HG03097 (cell line): ENCODE measurements around the gene DSTN.

Source experiments
- ATAC-seq: cut with Tn5 transposase; IDR thresholded peaks from one replicate; pipeline ENCODE4 v1.9.1; 2021; ENCODE audit not compliant: unreplicated experiment, low FRiP score

DSTN gene

GRCh38 chr20:17634661-17635331 is 64.9 kb downstream of the DSTN start:
- no peak for ATAC-seq

DNA sequence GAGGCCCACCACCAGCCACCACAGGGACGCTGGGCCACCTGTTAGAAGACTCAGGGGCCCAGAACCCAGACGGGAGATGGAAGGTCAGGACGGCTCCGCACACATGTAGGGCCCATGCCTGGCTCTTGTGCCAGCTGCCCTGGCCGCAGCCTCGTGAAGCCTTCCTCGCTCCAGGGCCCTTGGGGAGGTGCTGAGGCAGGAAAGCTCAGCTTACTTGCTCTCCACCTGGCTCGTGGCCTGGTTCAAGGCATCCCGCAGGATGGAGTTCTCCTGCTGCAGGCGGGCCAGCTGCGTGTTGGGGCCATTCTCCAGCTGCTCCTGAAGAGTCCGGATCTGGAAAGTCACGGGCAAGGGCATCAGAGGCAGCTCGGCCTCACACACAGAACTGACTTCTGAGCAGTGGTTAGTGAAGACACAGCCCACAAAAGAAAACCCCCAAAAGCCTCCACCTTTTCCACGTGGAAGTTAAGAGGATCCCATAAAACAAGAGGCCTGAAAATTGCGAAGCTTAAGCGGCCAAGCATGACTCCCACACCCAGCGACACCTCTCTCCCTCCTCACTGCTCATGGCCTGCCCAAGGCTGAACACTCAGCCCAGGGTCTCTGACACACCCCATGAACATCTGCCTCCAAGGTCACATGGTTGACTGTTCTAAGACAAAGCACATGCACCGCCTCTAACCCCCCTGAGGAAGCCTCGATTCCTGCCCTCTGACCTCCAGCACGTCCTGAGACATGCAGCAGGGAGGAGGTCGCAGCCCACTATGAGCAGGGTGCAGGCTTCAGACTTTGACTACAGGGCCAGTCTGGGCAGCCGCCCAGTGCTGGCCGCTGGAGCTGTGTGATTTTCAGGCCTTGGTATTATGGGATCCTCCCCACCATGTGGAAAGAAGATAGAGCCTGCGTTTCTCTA is 65.7 kb downstream of the DSTN start:
- no peak for ATAC-seq

DNA sequence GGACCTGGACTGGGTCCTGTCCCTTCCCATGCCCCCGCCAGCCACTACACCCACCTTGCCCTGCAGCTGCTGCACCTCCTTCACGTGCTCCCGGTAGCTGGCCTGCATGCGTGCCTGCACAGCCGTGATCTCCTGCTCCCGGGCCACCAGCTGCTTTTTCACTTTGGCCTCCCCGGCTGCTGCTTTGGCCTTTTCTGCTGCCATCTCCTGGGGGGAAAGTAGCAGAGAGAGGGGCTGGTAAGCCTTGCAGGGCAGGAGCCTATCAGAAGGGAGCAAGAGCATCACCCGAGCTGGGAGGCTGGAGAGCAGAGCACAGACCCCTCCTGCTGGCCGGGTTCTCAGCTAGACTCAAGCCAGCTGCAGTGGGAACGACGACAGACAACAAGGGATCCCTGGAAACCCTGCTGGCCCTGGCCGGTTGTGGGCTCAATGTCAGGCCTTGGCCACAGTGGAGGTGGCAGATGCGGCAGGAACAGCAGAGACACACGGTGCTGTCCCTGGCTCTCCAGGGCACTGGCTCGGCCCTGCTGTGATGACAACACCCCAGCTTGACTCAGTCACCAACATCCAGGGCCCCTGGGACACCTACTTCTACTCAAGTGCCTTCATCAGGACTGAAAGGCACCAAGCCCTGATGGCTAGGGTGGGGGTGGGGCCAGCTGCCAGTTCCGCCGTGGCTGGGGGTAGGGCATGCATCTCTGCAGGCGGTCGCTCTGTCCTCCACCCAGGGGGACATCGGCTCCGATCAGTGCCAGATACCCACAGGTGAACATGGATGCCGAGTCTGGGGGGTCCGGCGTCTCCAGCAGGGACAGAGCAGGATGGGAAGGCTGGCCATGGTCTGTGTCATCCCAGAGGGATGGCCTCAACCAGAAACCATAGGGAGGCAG is 66.9 kb downstream of the DSTN start:
- ATAC-seq, result no peak

DNA sequence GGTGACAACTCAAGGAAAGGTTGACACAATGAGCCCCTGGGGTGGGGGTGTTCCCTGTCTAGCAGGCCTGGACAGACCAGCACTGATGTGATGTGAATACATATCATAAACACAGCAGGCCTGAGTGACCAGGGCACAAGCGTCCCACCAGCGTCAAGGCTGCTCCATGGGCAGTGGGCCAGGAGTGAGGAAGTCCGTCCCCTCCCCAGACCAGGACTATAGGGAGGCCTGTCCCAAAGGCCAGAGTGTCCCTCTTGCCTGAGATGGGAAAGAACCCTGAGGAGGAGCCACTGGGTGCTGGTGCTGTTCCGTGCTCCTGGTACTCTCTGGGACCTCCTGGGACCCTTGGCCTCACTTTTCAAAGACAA is 67.5 kb downstream of the DSTN start:
- no peak for ATAC-seq

DNA sequence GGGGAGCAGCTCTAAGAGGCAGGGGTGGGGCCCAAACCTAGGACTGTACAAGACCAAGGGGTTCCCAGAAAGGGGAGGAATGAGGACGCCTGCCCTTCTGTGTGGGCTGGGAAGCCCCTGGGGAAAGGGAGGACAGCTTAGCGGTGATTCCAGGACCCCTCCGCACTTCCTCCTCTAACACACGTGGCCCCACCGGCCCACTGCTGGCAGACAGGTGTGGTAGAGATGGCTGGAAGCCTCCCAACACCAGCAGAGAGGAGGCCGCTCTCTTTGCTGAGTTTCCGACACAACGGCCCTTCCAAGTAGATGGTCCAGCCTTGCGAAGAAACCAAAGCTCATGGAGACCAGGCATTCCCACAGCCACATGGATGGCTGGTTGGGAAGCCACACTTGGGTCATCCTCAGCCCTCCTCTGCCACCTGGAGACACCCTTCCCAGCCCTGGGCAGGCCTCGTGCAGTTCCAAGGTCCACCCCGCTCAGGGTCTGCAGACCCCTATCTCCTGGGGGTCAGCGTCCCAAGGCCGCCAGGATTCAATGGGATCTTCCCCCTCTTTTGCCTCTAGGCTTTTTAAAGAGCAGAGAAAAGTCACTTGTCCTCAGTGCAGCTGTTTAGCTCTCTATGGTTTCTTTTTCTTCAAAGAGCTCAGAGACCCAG is 68.2 kb downstream of the DSTN start:
- ATAC-seq, result no peak

- ATAC-seq, result no peak
These were observed 69.0 kb downstream of the DSTN start for GRCh38 chr20:17638835-17639407.

GRCh38 chr20:17640146-17640874 is 70.4 kb downstream of the DSTN start:
- ATAC-seq, result no peak

DNA sequence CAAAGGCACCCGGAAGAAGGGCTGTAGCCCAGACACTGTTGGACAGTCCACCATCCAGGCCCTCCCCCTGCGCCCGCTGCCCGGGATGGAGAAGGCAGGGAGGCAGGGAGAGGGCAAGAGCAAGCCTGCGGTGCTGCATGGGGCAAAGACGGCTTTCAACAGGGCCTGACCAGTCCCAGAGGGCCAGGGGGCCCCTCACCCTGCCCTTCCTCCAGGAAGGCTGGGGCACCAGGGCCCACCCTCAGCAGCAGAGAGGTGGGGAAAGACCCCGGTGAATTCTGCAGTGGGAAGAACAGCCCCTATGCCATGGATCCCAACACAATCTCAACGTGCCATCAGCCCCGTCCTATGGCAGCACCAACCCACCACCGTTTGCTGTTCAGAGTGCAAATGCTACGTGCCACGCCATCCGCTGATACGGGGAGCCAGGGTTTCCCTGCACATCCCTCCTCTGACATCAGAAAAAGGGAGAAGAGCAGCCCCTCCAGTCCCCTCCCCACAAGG is 71.1 kb downstream of the DSTN start:
- ATAC-seq, result no peak

- ATAC-seq, result no peak
These were observed 71.7 kb downstream of the DSTN start for GRCh38 chr20:17641520-17641964.

DNA sequence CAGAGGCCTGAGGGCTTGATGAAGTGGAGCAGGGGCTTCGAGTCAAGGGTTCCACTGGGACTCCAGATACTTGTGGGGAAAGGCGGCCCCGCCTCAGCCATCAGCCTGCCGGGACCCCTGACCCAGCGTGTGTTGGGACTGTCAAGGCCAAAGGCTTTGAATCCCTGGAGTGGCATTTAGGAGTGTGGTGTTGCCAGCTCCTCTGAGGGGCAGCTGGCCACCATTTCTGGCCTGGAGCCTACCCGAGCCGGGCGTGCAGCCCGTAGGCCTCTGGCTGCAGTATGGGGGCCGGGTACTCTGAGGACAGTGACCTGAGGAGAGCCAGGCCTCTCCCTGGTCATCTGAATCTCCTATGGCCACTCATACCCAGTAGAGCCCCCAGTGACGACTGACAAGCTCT is 72.1 kb downstream of the DSTN start:
- ATAC-seq, result no peak

- ATAC-seq, result no peak
These were observed 72.8 kb downstream of the DSTN start for GRCh38 chr20:17642404-17643269.

DNA sequence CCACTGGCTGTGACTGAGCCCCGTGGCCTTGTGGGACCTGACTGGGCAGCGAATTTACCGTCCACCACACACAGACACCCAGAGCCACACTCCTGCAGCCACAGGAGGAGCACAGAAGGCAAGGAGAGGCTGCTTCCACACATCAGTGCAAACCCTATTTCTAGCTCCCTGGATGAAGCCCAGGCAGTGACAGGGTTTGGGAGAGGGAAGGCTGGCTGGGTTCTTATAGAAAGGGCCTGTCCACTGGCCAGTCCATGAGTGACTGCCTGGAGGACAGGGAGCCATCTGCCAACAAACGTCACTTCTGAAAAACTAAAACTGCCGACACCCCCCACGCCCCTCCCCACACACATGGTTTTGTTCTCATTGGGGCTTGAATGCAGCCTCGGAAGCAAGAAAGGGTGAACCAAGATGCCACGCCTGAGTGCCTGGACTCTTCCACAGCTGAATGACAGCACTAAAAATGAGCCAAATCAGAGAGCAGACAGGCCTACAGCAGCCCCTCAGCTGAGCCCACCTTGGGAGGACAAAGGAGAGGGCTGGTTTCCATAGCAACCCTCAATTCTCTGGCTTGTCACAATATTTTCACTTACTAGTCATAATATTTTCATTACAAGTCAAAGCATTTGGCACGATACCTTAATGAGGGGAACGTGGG is 73.8 kb downstream of the DSTN start:
- no peak for ATAC-seq

DNA sequence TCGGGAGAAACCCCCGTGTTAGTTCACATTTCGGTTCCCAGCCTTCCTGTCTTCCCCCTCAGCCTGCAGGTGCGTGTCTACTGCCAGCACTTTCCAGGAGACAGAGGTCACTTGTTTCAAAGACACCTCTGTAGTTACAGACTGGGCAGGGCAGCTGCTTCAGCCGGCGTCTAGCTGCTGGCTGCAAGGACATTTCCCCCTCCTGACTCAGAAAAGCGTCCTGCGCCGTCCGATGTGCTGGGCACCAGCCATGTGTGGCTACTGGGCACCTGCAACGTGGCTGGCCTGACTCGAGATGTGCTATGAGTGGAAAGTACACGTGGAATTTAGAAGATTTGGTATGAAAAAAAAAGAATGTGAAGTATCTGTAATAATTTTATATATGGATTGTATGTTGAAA is 74.6 kb downstream of the DSTN start:
- ATAC-seq, result no peak

DNA sequence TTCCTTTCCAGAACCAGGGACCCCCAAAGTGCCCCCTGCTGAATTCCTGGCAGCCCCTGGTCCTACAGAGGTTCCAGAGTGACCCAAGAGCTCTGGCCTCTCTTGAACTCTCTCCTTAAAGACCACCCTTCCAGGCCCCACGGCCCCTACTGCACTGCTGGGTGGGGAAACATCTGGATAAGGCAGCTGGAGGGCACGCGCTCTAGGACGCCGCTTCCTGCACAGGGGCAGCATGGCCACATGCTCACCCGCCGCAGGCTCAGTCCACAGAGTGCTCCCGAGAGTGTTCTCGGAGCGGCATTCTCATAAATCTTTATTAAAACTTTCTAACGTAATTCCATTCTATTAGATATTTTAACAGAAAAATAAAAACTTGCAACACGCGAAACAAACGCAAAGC is 75.1 kb downstream of the DSTN start:
- no peak for ATAC-seq

GRCh38 chr20:17645546-17646208 is 75.8 kb downstream of the DSTN start:
- no peak for ATAC-seq

GRCh38 chr20:17646209-17646960 is 76.5 kb downstream of the DSTN start:
- no peak for ATAC-seq

DNA sequence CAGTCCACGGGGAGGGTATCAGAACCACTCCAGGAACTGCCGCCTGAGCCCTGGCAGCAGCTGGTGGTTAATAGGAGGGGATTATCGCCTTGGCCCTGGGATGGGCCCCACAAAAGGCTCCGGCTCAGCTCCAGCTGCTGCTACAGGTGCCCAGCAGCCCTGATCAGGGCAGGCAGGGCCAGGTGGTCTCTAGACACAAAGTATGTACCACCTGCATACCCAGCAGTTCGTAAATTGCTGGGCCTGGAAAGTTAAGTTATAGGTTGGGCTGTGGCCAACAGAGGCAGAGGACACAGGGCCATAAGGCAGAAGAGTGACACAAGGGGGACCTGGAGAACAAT is 77.1 kb downstream of the DSTN start:
- ATAC-seq, result no peak
